Measurements from ENCODE around the gene LHFPL3.
"Not testable (repeated sequence)": the region's sequence is repeated elsewhere in the genome, so short reads cannot be mapped to it uniquely, and the experiment has no call there.

Gene LHFPL3

GRCh38 chr7:104541897-104542296, 213.5 kb downstream of the LHFPL3 start:
- Histone ChIP-seq H3K36me3 (no peaks in the 10 kb centered on the region), H3K4me2 (no peak overlapping the region), H3K9me3 (replicated peaks in 1 of 11) (no peaks in the 10 kb centered on the region), H3K27ac (no peak overlapping the region), H3K4me3 (no peak overlapping the region), H3K4me1 (peaks cover 0 to 10% (median 2%) of the 10 kb centered on the region in 10 experiments; a peak in 6 of 20 replicates), H4K20me1 (no peaks in the 10 kb centered on the region), H3K27me3 (no peaks in the 10 kb centered on the region), H3K9ac (no peak overlapping the region)
- TF ChIP-seq Cebpa-rat (IDR thresholded peaks at IDR 0.05), result no peak

- no peak for TF ChIP-seq Cebpa-rat (IDR thresholded peaks at IDR 0.05)
- no peak overlapping the region for H3K9ac ChIP-seq
These were observed 220.5 kb downstream of the LHFPL3 start for GRCh38 chr7:104548861-104549260.

DNA sequence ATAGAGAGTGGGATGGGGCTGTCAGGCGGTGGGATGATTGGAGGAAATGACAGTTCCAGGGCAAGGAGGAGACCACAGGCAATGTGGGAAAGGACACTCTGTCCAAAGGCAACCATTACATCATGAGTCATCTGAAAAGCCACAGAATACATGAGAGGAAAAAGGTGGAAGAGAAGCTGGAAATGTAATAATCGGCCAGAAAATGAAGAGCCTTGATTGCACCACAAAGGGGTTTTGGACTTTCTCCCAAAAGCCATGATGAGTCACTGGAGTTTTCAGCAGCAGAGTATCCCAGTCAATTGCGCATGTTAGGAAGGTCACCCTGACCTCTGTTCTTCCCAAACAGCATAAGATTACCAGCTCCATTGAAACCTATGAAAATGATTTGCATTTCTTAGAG, 222.0 kb downstream of the LHFPL3 start:
- Histone ChIP-seq H4K20me1 (no peaks in the 10 kb centered on the region), H3K9ac (no peak overlapping the region), H3K9me3 (replicated peaks in 1 of 11) (peaks cover 0 to 6% (median 0%) of the 10 kb centered on the region in 11 experiments; a peak in 1 of 22 replicates), H3K4me1 (no peaks in the 10 kb centered on the region), H3K4me3 (no peak overlapping the region), H3K36me3 (no peaks in the 10 kb centered on the region), H3K27ac (no peak overlapping the region), H3K4me2 (no peak overlapping the region), H3K27me3 (no peaks in the 10 kb centered on the region)
- no peak for TF ChIP-seq Cebpa-rat (IDR thresholded peaks at IDR 0.05)

More at GRCh38 chr7:104548861-104549260, 220.5 kb downstream of the LHFPL3 start:
- no peak overlapping the region for H3K4me3 ChIP-seq
- no peaks in the 10 kb centered on the region for H3K36me3 ChIP-seq
- H3K9me3 ChIP-seq (replicated peaks in 1 of 11), result no peaks in the 10 kb centered on the region
- H3K4me1 ChIP-seq, result no peaks in the 10 kb centered on the region
- no peaks in the 10 kb centered on the region for H4K20me1 ChIP-seq
- H3K4me2 ChIP-seq, result no peak overlapping the region
- H3K27me3 ChIP-seq, result no peaks in the 10 kb centered on the region
- no peak overlapping the region for H3K27ac ChIP-seq

DNA sequence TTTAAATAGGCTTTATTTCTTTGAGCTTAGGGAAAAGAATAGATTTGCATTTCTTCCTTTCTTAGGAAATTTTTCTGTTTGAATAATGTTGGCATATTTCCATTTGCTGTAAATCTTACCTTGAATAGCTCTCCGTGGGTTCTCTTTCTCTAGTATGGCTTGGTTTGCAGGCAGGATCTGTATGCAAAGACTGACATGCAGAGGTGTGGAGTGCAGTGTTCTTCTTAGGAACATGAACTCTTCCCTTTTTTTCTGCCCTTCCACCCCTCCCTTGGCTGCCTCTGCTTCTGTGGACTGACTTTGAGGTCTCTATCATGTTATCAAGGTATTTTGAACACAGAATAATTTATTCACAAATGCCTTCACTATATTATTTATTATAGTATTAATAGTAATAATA, 222.8 kb downstream of the LHFPL3 start:
- Histone ChIP-seq H3K4me3 (no peak overlapping the region), H3K9ac (no peak overlapping the region), H3K4me2 (no peak overlapping the region), H3K9me3 (replicated peaks in 1 of 11) (peaks cover 0 to 13% (median 0%) of the 10 kb centered on the region in 11 experiments; a peak in 2 of 22 replicates), H3K27me3 (no peaks in the 10 kb centered on the region), H4K20me1 (no peaks in the 10 kb centered on the region), H3K36me3 (no peaks in the 10 kb centered on the region), H3K27ac (no peak overlapping the region), H3K4me1 (no peaks in the 10 kb centered on the region)
- TF ChIP-seq Cebpa-rat (IDR thresholded peaks at IDR 0.05), result no peak

DNA sequence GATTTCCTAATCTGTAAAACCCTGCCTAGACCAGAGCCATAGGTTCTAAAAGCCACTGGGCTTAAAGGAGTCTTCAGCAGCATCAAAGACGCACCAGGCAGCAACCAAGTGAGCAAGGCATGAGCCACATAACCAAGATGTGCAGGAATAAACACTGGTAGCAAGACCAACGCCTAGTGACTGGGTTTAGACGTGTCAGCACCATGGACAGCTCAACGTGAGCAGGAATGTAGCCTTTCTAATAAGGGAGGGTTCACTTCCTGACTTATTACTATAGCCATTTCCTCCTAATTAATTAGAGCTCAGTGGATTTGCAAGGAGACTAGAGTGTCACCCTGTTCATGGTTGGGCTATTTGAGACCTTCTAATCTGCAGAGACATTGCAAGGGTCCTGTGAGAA, 223.7 kb downstream of the LHFPL3 start:
- H3K27ac ChIP-seq, result no peak overlapping the region
- no peaks in the 10 kb centered on the region for H3K27me3 ChIP-seq
- H3K36me3 ChIP-seq, result no peaks in the 10 kb centered on the region
- H3K9ac ChIP-seq, result no peak overlapping the region
- no peak for TF ChIP-seq Cebpa-rat (IDR thresholded peaks at IDR 0.05)
- H3K4me3 ChIP-seq, result no peak overlapping the region
- H3K4me2 ChIP-seq, result no peak overlapping the region
- no peaks in the 10 kb centered on the region for H4K20me1 ChIP-seq
- no peaks in the 10 kb centered on the region for H3K4me1 ChIP-seq
- H3K9me3 ChIP-seq (replicated peaks in 1 of 11), result peaks cover 0 to 13% (median 0%) of the 10 kb centered on the region in 11 experiments; a peak in 2 of 22 replicates

- Histone ChIP-seq H3K27me3 (no peaks in the 10 kb centered on the region), H4K20me1 (no peaks in the 10 kb centered on the region), H3K27ac (no peak overlapping the region), H3K4me2 (no peak overlapping the region), H3K36me3 (no peaks in the 10 kb centered on the region), H3K9me3 (replicated peaks in 1 of 11) (peaks cover 0 to 13% (median 0%) of the 10 kb centered on the region in 11 experiments; a peak in 2 of 22 replicates), H3K4me1 (no peaks in the 10 kb centered on the region), H3K4me3 (no peak overlapping the region), H3K9ac (no peak overlapping the region)
- TF ChIP-seq Cebpa-rat (IDR thresholded peaks at IDR 0.05), result no peak
These were observed 224.7 kb downstream of the LHFPL3 start for GRCh38 chr7:104553074-104553473.

GRCh38 chr7:104563350-104563901, 235.0 kb downstream of the LHFPL3 start:
- H3K27me3 ChIP-seq; H3K4me3 ChIP-seq; H3K27ac ChIP-seq; H3K4me2 ChIP-seq; H3K36me3 ChIP-seq; H4K20me1 ChIP-seq; H3K9me3 ChIP-seq (replicated peaks in 1 of 11); H3K9ac ChIP-seq; H3K4me1 ChIP-seq: not testable (repeated sequence)

GRCh38 chr7:104569751-104570150, 241.3 kb downstream of the LHFPL3 start:
- Histone ChIP-seq H3K27me3 (no peaks in the 10 kb centered on the region), H3K27ac (no peak overlapping the region), H3K4me1 (no peaks in the 10 kb centered on the region), H3K9me3 (replicated peaks in 1 of 11) (no peaks in the 10 kb centered on the region), H3K9ac (no peak overlapping the region), H3K4me3 (no peak overlapping the region), H3K4me2 (no peak overlapping the region), H4K20me1 (no peaks in the 10 kb centered on the region), H3K36me3 (no peaks in the 10 kb centered on the region)
- TF ChIP-seq Cebpa-rat (IDR thresholded peaks at IDR 0.05), result no peak

- TF ChIP-seq Cebpa-rat (IDR thresholded peaks at IDR 0.05), result no peak
- no peak overlapping the region for H3K4me3 ChIP-seq
These were observed 244.2 kb downstream of the LHFPL3 start for GRCh38 chr7:104572554-104572953.

GRCh38 chr7:104584620-104585019, 256.2 kb downstream of the LHFPL3 start:
- no peak overlapping the region for H3K4me2 ChIP-seq
- H3K36me3 ChIP-seq, result no peaks in the 10 kb centered on the region
- no peaks in the 10 kb centered on the region for H4K20me1 ChIP-seq
- no peaks in the 10 kb centered on the region; a peak in 1 of 22 replicates for H3K9me3 ChIP-seq (replicated peaks in 1 of 11)
- no peaks in the 10 kb centered on the region for H3K27me3 ChIP-seq
- H3K27ac ChIP-seq, result no peak overlapping the region
- H3K4me1 ChIP-seq, result no peaks in the 10 kb centered on the region
- H3K9ac ChIP-seq, result no peak overlapping the region
- no peak for TF ChIP-seq Cebpa-rat (IDR thresholded peaks at IDR 0.05)
- H3K4me3 ChIP-seq, result no peak overlapping the region

More at GRCh38 chr7:104572554-104572953, 244.2 kb downstream of the LHFPL3 start:
- no peaks in the 10 kb centered on the region for H3K36me3 ChIP-seq
- no peak overlapping the region for H3K4me2 ChIP-seq
- no peaks in the 10 kb centered on the region for H4K20me1 ChIP-seq
- H3K9me3 ChIP-seq (replicated peaks in 1 of 11), result no peaks in the 10 kb centered on the region
- no peak overlapping the region for H3K27ac ChIP-seq
- no peak overlapping the region for H3K9ac ChIP-seq
- no peaks in the 10 kb centered on the region for H3K4me1 ChIP-seq
- no peaks in the 10 kb centered on the region for H3K27me3 ChIP-seq

- not testable (repeated sequence) for H3K4me2 ChIP-seq, H3K36me3 ChIP-seq
These were observed 267.2 kb downstream of the LHFPL3 start for GRCh38 chr7:104595591-104595990.

More at GRCh38 chr7:104595591-104595990, 267.2 kb downstream of the LHFPL3 start:
- H3K27me3 ChIP-seq; H3K27ac ChIP-seq; H3K9ac ChIP-seq; H3K4me1 ChIP-seq; H3K4me3 ChIP-seq; H4K20me1 ChIP-seq; H3K9me3 ChIP-seq (replicated peaks in 1 of 11): not testable (repeated sequence)
